HepG2 (cell line): ENCODE data around the gene TPRN. TPM values are rescaled to one million over a fixed set of nuclear protein-coding genes. Genes with fewer than 3 reads are reported as not detected.

Source experiments
- CEBPB ChIP-seq: IDR thresholded peaks from 2 replicates; pipeline ENCODE4 v1.6.1; 2011; ENCODE audit warnings: low read depth, low read length, improper control_type of control experiment, borderline replicate concordance
- CREBL2 ChIP-seq: sonication (generic); formaldehyde crosslinking; IDR thresholded peaks from 2 replicates; pipeline ENCODE4 v1.8.1; 2023; ENCODE audit warnings: missing genetic modification reagents, mild to moderate bottlenecking, borderline replicate concordance
- FOXC1 ChIP-seq: sonication (generic); formaldehyde crosslinking; IDR thresholded peaks from 2 replicates; pipeline ENCODE4 v1.8.0; 2022; ENCODE audit warnings: mild to moderate bottlenecking, missing genetic modification reagents, borderline replicate concordance
- HMGA1 ChIP-seq: sonication (generic); formaldehyde crosslinking; conservative IDR thresholded peaks from 2 replicates; pipeline ENCODE4 v1.4.0; 2020; ENCODE audit warnings: missing genetic modification reagents
- IRF9 ChIP-seq: sonication (generic); formaldehyde crosslinking; IDR thresholded peaks from 2 replicates; pipeline ENCODE4 v1.8.0; 2022; ENCODE audit warnings: missing genetic modification reagents, mild to moderate bottlenecking, borderline replicate concordance
- MED13 ChIP-seq: sonication (generic); formaldehyde crosslinking; IDR thresholded peaks from 2 replicates; pipeline ENCODE4 v1.5.0; 2020; ENCODE audit warnings: missing genetic modification reagents
- PRDM4 ChIP-seq: sonication (generic); formaldehyde crosslinking; IDR thresholded peaks from 2 replicates; pipeline ENCODE4 v1.9.0; 2021; ENCODE audit warnings: missing genetic modification reagents, borderline replicate concordance
- RBFOX2 ChIP-seq: fragments of 200-400 bp; formaldehyde crosslinking; IDR thresholded peaks from 2 replicates; pipeline ENCODE4 v1.6.1; 2017; ENCODE audit warnings: low read depth, mild to moderate bottlenecking, low read length
- RBM22 ChIP-seq: fragments of 200-400 bp; formaldehyde crosslinking; optimal IDR thresholded peaks from 2 replicates; pipeline ENCODE3; 2017; ENCODE audit warnings: mild to moderate bottlenecking, low read length, moderate library complexity
- RXRA ChIP-seq: sonication (generic); formaldehyde crosslinking; IDR thresholded peaks from 2 replicates; pipeline ENCODE4 v1.5.1; 2020; ENCODE audit warnings: missing genetic modification reagents
- TSC22D2 ChIP-seq: sonication (generic); formaldehyde crosslinking; IDR thresholded peaks from 2 replicates; pipeline ENCODE4 v1.5.1; 2020; ENCODE audit warnings: missing genetic modification reagents, mild to moderate bottlenecking, borderline replicate concordance
- USF2 ChIP-seq, 2 experiments: sonication (generic) in 1 of 2; formaldehyde crosslinking in 1 of 2; IDR thresholded peaks; 2 replicates each; pipeline versions ENCODE4 v1.5.1 to v1.6.1; 2011 to 2020; ENCODE audit warnings: borderline replicate concordance in 1 of 2, low read depth in 1 of 2, low read length in 1 of 2, mild to moderate bottlenecking in 1 of 2, missing genetic modification reagents in 1 of 2, moderate library complexity in 1 of 2
- ZBTB1 ChIP-seq: sonication (generic); formaldehyde crosslinking; IDR thresholded peaks from 2 replicates; pipeline ENCODE4 v1.4.0; 2020; ENCODE audit warnings: missing genetic modification reagents, borderline replicate concordance
- ZBTB7B ChIP-seq: sonication (generic); formaldehyde crosslinking; IDR thresholded peaks from 2 replicates; pipeline ENCODE4 v1.4.0; 2020; ENCODE audit warnings: missing genetic modification reagents
- ZFP91 ChIP-seq: sonication (generic); formaldehyde crosslinking; IDR thresholded peaks from 2 replicates; pipeline ENCODE4 v1.9.0; 2022; ENCODE audit warnings: missing genetic modification reagents, mild to moderate bottlenecking, borderline replicate concordance
- ZKSCAN1 ChIP-seq: fragments of 150-350 bp; IDR thresholded peaks from 2 replicates; pipeline ENCODE4 v1.6.1; 2014; ENCODE audit warnings: low read length
- ZNF24 ChIP-seq: fragments of 450-650 bp; IDR thresholded peaks from 2 replicates; pipeline ENCODE4 v1.6.1; 2017; ENCODE audit warnings: antibody characterized with exemption, mild to moderate bottlenecking
- ZNF362 ChIP-seq: sonication (generic); formaldehyde crosslinking; IDR thresholded peaks from 2 replicates; pipeline ENCODE4 v1.4.0; 2020; ENCODE audit warnings: missing genetic modification reagents, mild to moderate bottlenecking, borderline replicate concordance
- ZNF558 ChIP-seq: sonication (generic); formaldehyde crosslinking; IDR thresholded peaks from 2 replicates; pipeline ENCODE4 v1.9.0; 2022; ENCODE audit warnings: mild to moderate bottlenecking, missing genetic modification reagents, borderline replicate concordance
- ZNF816 ChIP-seq: sonication (generic); formaldehyde crosslinking; IDR thresholded peaks from 2 replicates; pipeline ENCODE4 v1.8.0; 2022; ENCODE audit warnings: missing genetic modification reagents, mild to moderate bottlenecking, borderline replicate concordance
- polyA plus RNA-seq, 8 experiments: library from polyadenylated mRNA; depleted of rRNA in 3 of 8; stranded (reverse) in 7 of 8; unstranded in 1 of 8; fragments of >200 nt; fragmentation: Illumina TruSeq in 4 of 8; extraction: Trizol in 4 of 8; gene quantifications; 2 replicates each; pipeline versions ENCODE4 v1.2.1 to v1.2.3, GENCODE V29; 2011 to 2016; ENCODE audit warnings: low read depth in 4 of 8, missing spikeins in 1 of 8, mixed read lengths in 1 of 8; ENCODE audit not compliant: insufficient read depth in 1 of 8
- total RNA-seq, 5 experiments: library from RNA; depleted of rRNA; stranded (reverse); fragments of >200 nt; fragmentation: Illumina TruSeq; extraction: Trizol; gene quantifications; 2 replicates each; pipeline ENCODE4 v1.2.3, GENCODE V29; 2016; ENCODE audit warnings: low read depth in 1 of 5

The TPRN gene
- total and polyA plus RNA-seq, 2 of the 13 experiments (the other 11 are each of a cell fraction or from before 2014, with no cell fraction given), result 10.1 to 19.2 TPM

- TF ChIP-seq IRF9 (CRISPR knock-in tag), result peak; percentile 80; the same call in 1 of the 2 replicates
- no peak for TF ChIP-seq RBM22
- peak; percentile 63; the same call in 1 of the 2 replicates for TF ChIP-seq RXRA
- no peak for TF ChIP-seq CEBPB
- no peak for TF ChIP-seq TSC22D2
- TF ChIP-seq RBFOX2, result peak; percentile 68; the same call in 1 of the 2 replicates
- no peak for TF ChIP-seq ZBTB1 (CRISPR knock-in tag)
- TF ChIP-seq ZKSCAN1, result no peak
- TF ChIP-seq USF2 (IDR thresholded peaks at IDR 0.05; ENCODE audit: low read depth, low read length), result no peak
- TF ChIP-seq USF2 (CRISPR knock-in tag; IDR thresholded peaks at IDR 0.05; ENCODE audit: borderline replicate concordance), result no peak
- no peak for TF ChIP-seq MED13
- TF ChIP-seq CREBL2, result no peak
- no peak; the same call in 1 of the 2 replicates for TF ChIP-seq ZNF362 (CRISPR knock-in tag)
- peak; percentile 83; the same call in 1 of the 2 replicates for TF ChIP-seq ZFP91 (CRISPR knock-in tag)
- peak; percentile 80 for TF ChIP-seq FOXC1 (CRISPR knock-in tag)
- TF ChIP-seq ZBTB7B (CRISPR knock-in tag), result peak; percentile 76
- TF ChIP-seq ZNF558 (CRISPR knock-in tag), result peak; percentile 63; the same call in 1 of the 2 replicates
- TF ChIP-seq ZNF24, result no peak
- no peak for TF ChIP-seq PRDM4 (CRISPR knock-in tag)
- TF ChIP-seq HMGA1, result no peak
- TF ChIP-seq ZNF816 (CRISPR knock-in tag), result no peak
Observed at GRCh38 chr9:137240318-137240840, 39.8 kb upstream of the TPRN start (continued).
